Stimulated activated CD4-positive, alpha-beta T cell treated with anti-CD3 and anti-CD28 coated beads, TNF-alpha, amount 100 ng/mL, for 4 hours (primary cell): ENCODE measurements around the gene BDNF.
"Not testable (repeated sequence)": the region's sequence is repeated elsewhere in the genome, so short reads cannot be mapped to it uniquely, and the experiment has no call there.

Experiments
- DNase-seq, 3 experiments: peaks; one replicate each; pipeline ENCODE4 v3.0.0-alpha.2; 2020; ENCODE audit warnings: low read depth in 3 of 3

Gene BDNF

GRCh38 chr11:27700351-27701301 lies at the start of gene BDNF:
Gene BDNF (minus strand): TSS chr11:27700455. CDS start chr11:27658564, 41,891 bp downstream.
- no peak for DNase-seq

- no peak for DNase-seq
Observed at GRCh38 chr11:27740362-27741013, 40.2 kb upstream of the BDNF start.

- DNase-seq: no peak
Observed at GRCh38 chr11:27735281-27735680, 35.0 kb upstream of the BDNF start.

- not testable (repeated sequence) for DNase-seq
Observed at GRCh38 chr11:27731803-27732202, 31.5 kb upstream of the BDNF start.

- DNase-seq: no peak
Observed at GRCh38 chr11:27726981-27727380, 26.7 kb upstream of the BDNF start.

GRCh38 chr11:27723687-27724086 lies 23.4 kb upstream of the BDNF start:
- no peak for DNase-seq

- no peak for DNase-seq
Observed at GRCh38 chr11:27722953-27723344, 22.7 kb upstream of the BDNF start.

- DNase-seq: no peak
Observed at GRCh38 chr11:27722117-27722952, 22.1 kb upstream of the BDNF start.

GRCh38 chr11:27721264-27722116 lies 21.2 kb upstream of the BDNF start:
- DNase-seq: no peak

GRCh38 chr11:27720277-27720830 lies 20.1 kb upstream of the BDNF start:
- no peak for DNase-seq

- no peak for DNase-seq
Observed at GRCh38 chr11:27719546-27719925, 19.3 kb upstream of the BDNF start.

- no peak for DNase-seq
Observed at GRCh38 chr11:27718863-27719545, 18.7 kb upstream of the BDNF start.

- DNase-seq: no peak
Observed at GRCh38 chr11:27718346-27718862, 18.1 kb upstream of the BDNF start.

- no peak for DNase-seq
Observed at GRCh38 chr11:27717801-27718229, 17.6 kb upstream of the BDNF start.

GRCh38 chr11:27717377-27717776 lies 17.1 kb upstream of the BDNF start:
- DNase-seq: no peak

GRCh38 chr11:27716835-27717234 lies 16.6 kb upstream of the BDNF start:
- no peak for DNase-seq

GRCh38 chr11:27716216-27716615 lies 16.0 kb upstream of the BDNF start:
- no peak for DNase-seq

- DNase-seq: no peak
Observed at GRCh38 chr11:27711725-27712124, 11.5 kb upstream of the BDNF start.

- DNase-seq: no peak
Observed at GRCh38 chr11:27710536-27710935, 10.3 kb upstream of the BDNF start.

- no peak for DNase-seq
Observed at GRCh38 chr11:27707676-27708075, 7.4 kb upstream of the BDNF start.
